ENCODE data around the gene EFNA5.

- TF ChIP-seq POLR2A (IDR thresholded peaks at IDR 0.05; ENCODE audit: low read length), result no peak
- no peak for TF ChIP-seq GATA1 (IDR thresholded peaks at IDR 0.05; ENCODE audit: low read depth, low read length)
Observed at GRCh38 chr5:107447587-107447986, 223.2 kb downstream of the EFNA5 start.

Measured in erythroblast (primary cell).